Measurements from ENCODE around the gene C1QTNF8. TPM values are rescaled to one million over a fixed set of nuclear protein-coding genes. Genes with fewer than 3 reads are reported as not detected.

The C1QTNF8 gene
- total RNA-seq, 1 experiment from 2014 or later, result not detected

DNA sequence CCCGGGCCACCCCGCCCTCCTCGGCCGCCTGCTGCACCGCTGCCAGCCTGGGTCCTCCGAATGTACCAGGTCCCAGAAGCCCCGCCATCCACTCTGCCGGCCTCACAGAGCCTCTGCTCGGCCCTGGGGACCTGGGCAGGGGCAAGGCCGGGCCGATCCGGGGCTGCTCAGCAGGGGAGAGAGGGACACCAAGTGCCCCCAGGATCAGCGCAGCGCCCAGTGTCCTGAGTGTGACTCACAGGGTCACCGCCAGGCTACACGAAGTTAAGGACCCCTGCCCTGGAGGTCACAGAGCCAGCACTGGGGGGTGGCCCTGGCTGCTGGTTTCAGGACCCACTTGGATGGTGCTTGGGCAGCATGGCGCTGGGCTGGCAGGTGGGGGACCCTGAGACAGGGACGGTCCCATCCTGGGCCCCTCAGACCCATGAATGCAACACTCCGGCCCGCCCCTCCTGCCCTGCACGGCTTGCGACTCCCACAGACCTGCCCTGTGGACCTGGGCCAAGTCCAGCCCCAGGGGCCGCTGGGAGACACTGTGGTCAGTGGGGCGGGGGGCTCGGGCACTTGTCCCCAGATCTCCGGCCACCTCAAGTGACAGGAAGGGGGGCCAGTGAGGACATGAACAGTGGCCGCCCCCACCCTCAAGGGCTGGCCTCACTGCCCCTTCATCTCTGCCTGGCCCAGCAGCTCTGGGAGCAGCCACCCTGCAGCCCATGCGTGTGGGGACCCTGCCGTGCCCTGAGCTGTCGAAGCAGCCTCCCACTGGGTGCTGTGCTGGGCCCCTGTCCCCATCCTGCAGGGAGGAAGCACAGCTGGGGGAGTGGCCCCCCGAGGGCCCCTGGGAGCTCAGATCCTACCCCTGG, 46.7 kb downstream of the C1QTNF8 start:
- no peak overlapping the region for H3K9ac ChIP-seq (ENCODE audit: low read length)
- H3K36me3 ChIP-seq (ENCODE audit: low read depth, low read length), result no peaks in the 10 kb centered on the region
- no peaks in the 10 kb centered on the region for H3K79me2 ChIP-seq (ENCODE audit: low read length)
- H3K9me3 ChIP-seq (ENCODE audit: low read length), result no peaks in the 10 kb centered on the region
- no peak for ATAC-seq
- H3K27ac ChIP-seq (ENCODE audit: low read length), result no peak overlapping the region
- no peaks in the 10 kb centered on the region for H3K9me2 ChIP-seq (replicated peaks; ENCODE audit: low read length)
- no peaks in the 10 kb centered on the region for H3F3A ChIP-seq (ENCODE audit: low read length, unreplicated experiment)
- BruUV-seq (replicated peaks), result no TSS peak
- ChIA-PET CTCF (no interaction called here), POLR2A (ENCODE audit: unreplicated experiment) (no interaction called here)
- H3K4me3 ChIP-seq (ENCODE audit: low read length), result no peak overlapping the region
- TF ChIP-seq, protein P1, sequence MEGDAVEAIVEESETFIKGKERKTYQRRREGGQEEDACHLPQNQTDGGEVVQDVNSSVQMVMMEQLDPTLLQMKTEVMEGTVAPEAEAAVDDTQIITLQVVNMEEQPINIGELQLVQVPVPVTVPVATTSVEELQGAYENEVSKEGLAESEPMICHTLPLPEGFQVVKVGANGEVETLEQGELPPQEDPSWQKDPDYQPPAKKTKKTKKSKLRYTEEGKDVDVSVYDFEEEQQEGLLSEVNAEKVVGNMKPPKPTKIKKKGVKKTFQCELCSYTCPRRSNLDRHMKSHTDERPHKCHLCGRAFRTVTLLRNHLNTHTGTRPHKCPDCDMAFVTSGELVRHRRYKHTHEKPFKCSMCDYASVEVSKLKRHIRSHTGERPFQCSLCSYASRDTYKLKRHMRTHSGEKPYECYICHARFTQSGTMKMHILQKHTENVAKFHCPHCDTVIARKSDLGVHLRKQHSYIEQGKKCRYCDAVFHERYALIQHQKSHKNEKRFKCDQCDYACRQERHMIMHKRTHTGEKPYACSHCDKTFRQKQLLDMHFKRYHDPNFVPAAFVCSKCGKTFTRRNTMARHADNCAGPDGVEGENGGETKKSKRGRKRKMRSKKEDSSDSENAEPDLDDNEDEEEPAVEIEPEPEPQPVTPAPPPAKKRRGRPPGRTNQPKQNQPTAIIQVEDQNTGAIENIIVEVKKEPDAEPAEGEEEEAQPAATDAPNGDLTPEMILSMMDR (conservative IDR thresholded peaks at IDR 0.05; ENCODE audit: low read depth, low read length), result no peak
- TF ChIP-seq EZH2phosphoT487 (IDR thresholded peaks at IDR 0.05; ENCODE audit: borderline replicate concordance, low read length) (no peak), EZH2 (IDR thresholded peaks at IDR 0.05; ENCODE audit: low read length, unreplicated experiment) (no peak)
- no peaks in the 10 kb centered on the region for H4K20me1 ChIP-seq (ENCODE audit: low read length)
- intact Hi-C loops (cut with micrococcal nuclease), result no loop called here
- H3K27me3 ChIP-seq (ENCODE audit: low read length), result no peaks in the 10 kb centered on the region
- H2AFZ ChIP-seq (ENCODE audit: low read length), result no peak overlapping the region
- H3K4me2 ChIP-seq (ENCODE audit: low read length), result no peak overlapping the region
- H3K4me1 ChIP-seq (ENCODE audit: insufficient read depth, low read length), result no peaks in the 10 kb centered on the region
- no peak for DNase-seq

DNA sequence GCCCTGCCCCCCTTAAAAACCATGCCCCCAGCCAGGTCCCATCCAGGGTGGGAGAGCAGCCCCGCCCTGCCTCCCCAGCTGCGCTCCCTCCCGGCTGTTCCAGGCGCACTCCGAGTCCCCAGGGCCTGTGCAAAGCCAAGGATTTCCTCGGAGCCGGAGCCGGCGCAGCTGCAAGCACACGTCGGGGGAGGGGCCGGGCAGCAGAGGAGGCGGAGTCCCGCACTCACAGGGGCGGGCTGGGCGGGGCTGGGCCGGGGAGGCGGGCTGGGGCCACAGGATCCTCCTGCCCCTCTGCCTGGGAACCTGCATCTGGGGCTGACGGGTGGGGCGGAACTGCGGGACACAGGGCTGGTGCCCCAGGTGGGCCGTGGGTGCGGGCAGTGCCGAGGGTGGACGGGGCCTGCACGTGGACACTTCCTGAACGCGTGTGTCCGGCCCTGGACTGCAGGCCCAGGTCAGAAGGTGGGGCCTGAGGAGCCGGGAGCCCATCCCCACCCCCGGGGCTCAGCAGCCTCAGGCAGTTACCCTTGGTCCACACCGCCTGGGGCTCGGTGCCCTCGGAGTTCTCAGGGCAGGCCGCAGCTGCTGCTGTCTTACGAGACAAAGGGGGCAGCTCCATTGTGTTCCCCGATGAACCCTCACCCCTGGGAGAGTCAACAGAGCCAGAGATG, 47.5 kb downstream of the C1QTNF8 start:
- POLR2A ChIA-PET (ENCODE audit: unreplicated experiment), result no interaction called here
- BruUV-seq (replicated peaks), result no TSS peak
- Histone ChIP-seq H3K27me3 (ENCODE audit: low read length) (no peaks in the 10 kb centered on the region), H3K79me2 (ENCODE audit: low read length) (no peaks in the 10 kb centered on the region), H3K4me1 (ENCODE audit: insufficient read depth, low read length) (no peaks in the 10 kb centered on the region), H3K4me2 (ENCODE audit: low read length) (no peak overlapping the region), H3K9me2 (replicated peaks; ENCODE audit: low read length) (no peaks in the 10 kb centered on the region), H3K27ac (ENCODE audit: low read length) (no peak overlapping the region), H3K9ac (ENCODE audit: low read length) (no peak overlapping the region), H3K4me3 (ENCODE audit: low read length) (no peak overlapping the region), H3K9me3 (ENCODE audit: low read length) (no peaks in the 10 kb centered on the region), H3F3A (ENCODE audit: low read length, unreplicated experiment) (no peaks in the 10 kb centered on the region), H4K20me1 (ENCODE audit: low read length) (no peaks in the 10 kb centered on the region), H3K36me3 (ENCODE audit: low read depth, low read length) (no peaks in the 10 kb centered on the region), H2AFZ (ENCODE audit: low read length) (no peak overlapping the region)
- ATAC-seq (0 out of 2 replicates have a peak, but pooled peaks have one; percentile 28), DNase-seq (peak; percentile 44)
- TF ChIP-seq EZH2phosphoT487 (IDR thresholded peaks at IDR 0.05; ENCODE audit: borderline replicate concordance, low read length) (no peak), EZH2 (IDR thresholded peaks at IDR 0.05; ENCODE audit: low read length, unreplicated experiment) (no peak)
- TF ChIP-seq, protein P1 (conservative IDR thresholded peaks at IDR 0.05; ENCODE audit: low read depth, low read length), result no peak
- intact Hi-C loops (cut with micrococcal nuclease), result no loop called here
- CTCF ChIA-PET, result no interaction called here

DNA sequence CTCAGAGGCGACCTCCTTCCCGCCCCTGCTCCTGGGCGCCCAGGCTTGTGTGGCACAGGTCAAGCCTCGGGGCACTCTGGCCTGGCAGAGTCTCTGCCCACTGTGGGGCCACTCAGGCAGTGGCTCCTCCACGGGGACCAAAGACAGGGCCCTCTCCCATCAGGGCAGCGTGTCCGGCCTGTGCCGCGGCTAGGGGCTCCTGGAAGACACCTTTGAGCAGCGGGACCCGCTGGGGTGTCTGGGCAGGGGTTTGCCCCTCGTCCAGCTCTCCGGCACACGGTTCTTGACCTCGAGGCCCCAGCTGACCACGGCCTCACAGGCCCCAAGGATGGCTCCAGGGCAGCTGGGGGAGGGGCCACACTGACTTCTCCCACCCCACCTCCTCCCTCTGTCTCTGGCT, 48.2 kb downstream of the C1QTNF8 start:
- BruUV-seq (replicated peaks), result no TSS peak

More for the DNA sequence above, 48.2 kb downstream of the C1QTNF8 start:
- ChIA-PET CTCF (no interaction called here), POLR2A (ENCODE audit: unreplicated experiment) (no interaction called here)
- TF ChIP-seq, protein P1 (conservative IDR thresholded peaks at IDR 0.05; ENCODE audit: low read depth, low read length), result no peak
- TF ChIP-seq EZH2 (IDR thresholded peaks at IDR 0.05; ENCODE audit: low read length, unreplicated experiment), result no peak
- no peak for TF ChIP-seq EZH2phosphoT487 (IDR thresholded peaks at IDR 0.05; ENCODE audit: borderline replicate concordance, low read length)
- DNase-seq (no peak), ATAC-seq (no peak)
- H3K27ac ChIP-seq (ENCODE audit: low read length), result no peak overlapping the region
- H3K4me3 ChIP-seq (ENCODE audit: low read length), result no peak overlapping the region
- no peak overlapping the region for H3K9ac ChIP-seq (ENCODE audit: low read length)
- H4K20me1 ChIP-seq (ENCODE audit: low read length), result no peaks in the 10 kb centered on the region
- no peaks in the 10 kb centered on the region for H3K79me2 ChIP-seq (ENCODE audit: low read length)
- H3K36me3 ChIP-seq (ENCODE audit: low read depth, low read length), result no peaks in the 10 kb centered on the region
- H3K9me3 ChIP-seq (ENCODE audit: low read length), result no peaks in the 10 kb centered on the region
- H3K27me3 ChIP-seq (ENCODE audit: low read length), result no peaks in the 10 kb centered on the region
- H3K4me2 ChIP-seq (ENCODE audit: low read length), result no peak overlapping the region
- no peaks in the 10 kb centered on the region for H3K9me2 ChIP-seq (replicated peaks; ENCODE audit: low read length)
- H3F3A ChIP-seq (ENCODE audit: low read length, unreplicated experiment), result no peaks in the 10 kb centered on the region
- no peaks in the 10 kb centered on the region for H3K4me1 ChIP-seq (ENCODE audit: insufficient read depth, low read length)
- no peak overlapping the region for H2AFZ ChIP-seq (ENCODE audit: low read length)
- intact Hi-C loops (cut with micrococcal nuclease), result no loop called here
